Measurements from ENCODE around the gene FCHO1. TPM values are rescaled to one million over a fixed set of nuclear protein-coding genes. Genes with fewer than 3 reads are reported as not detected.
A peak's percentile ranks its signal among the peaks of the same experiment; 100 is the strongest.

The FCHO1 gene
- total RNA-seq, 2 experiments from 2014 or later, result 40.7 to 43.1 TPM

DNA sequence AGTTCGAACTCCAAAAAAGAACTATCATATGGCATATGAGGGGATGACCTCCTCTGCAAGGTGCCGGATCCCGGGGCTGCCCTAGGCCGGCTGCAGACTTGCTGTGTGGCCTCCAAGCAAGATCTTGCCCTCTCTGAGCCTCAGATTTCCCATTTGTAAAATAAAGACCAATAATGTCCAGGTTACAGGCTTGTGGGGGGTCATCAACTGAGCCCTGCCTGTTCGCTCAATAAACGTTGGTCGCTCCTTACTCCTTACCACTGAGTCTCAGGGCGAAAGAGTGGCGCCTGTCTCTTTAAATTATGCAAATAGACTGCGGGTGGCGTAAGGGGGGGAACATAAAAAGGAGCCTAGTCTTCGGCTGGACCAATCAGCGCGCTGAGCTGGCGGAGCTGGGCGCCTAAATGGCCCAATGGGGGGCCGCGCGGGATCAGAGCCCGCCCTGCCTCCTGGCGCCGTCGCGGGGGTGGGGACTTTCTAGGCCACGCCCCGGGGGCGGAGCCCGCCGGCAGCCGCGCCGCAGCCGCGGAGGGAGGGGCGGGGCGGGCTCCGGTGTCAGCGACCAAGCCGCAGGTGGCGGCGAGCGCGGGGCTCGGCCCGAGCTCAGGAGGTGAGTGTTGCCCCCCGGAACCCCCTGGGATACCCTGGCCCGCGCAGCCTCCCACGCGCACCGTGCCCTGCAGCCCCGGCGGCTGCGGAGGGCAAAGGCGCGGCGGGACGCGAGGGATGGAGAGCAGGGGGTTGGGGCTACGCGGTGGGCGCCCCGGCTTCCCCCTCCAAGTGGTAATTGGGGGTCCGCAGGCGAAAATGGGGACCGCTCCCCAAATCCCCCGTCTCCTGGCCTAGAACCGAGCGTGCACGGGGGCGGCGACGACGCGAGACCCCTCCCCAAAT is 3.8 kb upstream of the FCHO1 start:
- POLR2A ChIA-PET, result interaction anchor here (0.6 to 2.1 kb wide), 6 partner anchors 10 to 328 kb away, joined by 3 to 12 read pairs (median 6); partner anchors contain the start of genes JAK3, MAP1S and RPL18A
- no peaks in the 10 kb centered on the region for H3K9me3 Mint-ChIP-seq

GRCh38 chr19:17748884-17749638 is 2.2 kb upstream of the FCHO1 start:
- intact Hi-C loops (cut with DNase I, micrococcal nuclease), result loop anchor here in 1 of 2 experiments (5.0 kb wide), 1 partner anchor 192 kb away; the partner anchor contains the start of gene COLGALT1
- CTCF ChIA-PET, result interaction anchor here (1.4 to 3.1 kb wide), 3 partner anchors 24 to 184 kb away, joined by 4 to 8 read pairs (median 5); partner anchors contain the start of genes CCDC124 and RPL18A
- H3K4me3 ChIP-seq (ENCODE audit: low read length), result no peak overlapping the region

More for the DNA sequence above, 3.8 kb upstream of the FCHO1 start:
- H3K36me3 ChIP-seq (ENCODE audit: insufficient read depth, low read length), result no peaks in the 10 kb centered on the region
- peaks cover 56% of the 10 kb centered on the region for H3K4me1 ChIP-seq (ENCODE audit: insufficient read depth, low read length)
- Mint-ChIP-seq H3K27ac (peak overlapping the region; percentile 82), H3K36me3 (ENCODE audit: low read depth) (peaks cover 11% of the 10 kb centered on the region), H3K4me1 (ENCODE audit: low read depth) (peaks cover 47% of the 10 kb centered on the region), H3K27me3 (no peaks in the 10 kb centered on the region), H3K4me3 (peak overlapping the region; percentile 96)
- DNase-seq, result peak; percentile 88 to 98 (median 94)
- peak; percentile 87 for ATAC-seq (ENCODE audit: poor library complexity)
- H3K27ac ChIP-seq (ENCODE audit: low read depth in 1 of 2, low read length in 2 of 2), result no peak overlapping the region
- intact Hi-C loops (cut with DNase I, micrococcal nuclease), result loop anchor here (1.0 to 5.0 kb wide), 2 partner anchors 28 to 190 kb away; partner anchors contain the start of genes MAP1S (in 2 of the 2) and COLGALT1 (in 1 of the 2)
- no peaks in the 10 kb centered on the region for H3K9me3 ChIP-seq (ENCODE audit: control insufficient read depth in 1 of 2, insufficient read depth in 1 of 2, low read length in 2 of 2)
- H3K27me3 ChIP-seq (ENCODE audit: control insufficient read depth in 1 of 2, insufficient read depth in 2 of 2, low read length in 2 of 2), result no peaks in the 10 kb centered on the region
- TF ChIP-seq, protein P1, sequence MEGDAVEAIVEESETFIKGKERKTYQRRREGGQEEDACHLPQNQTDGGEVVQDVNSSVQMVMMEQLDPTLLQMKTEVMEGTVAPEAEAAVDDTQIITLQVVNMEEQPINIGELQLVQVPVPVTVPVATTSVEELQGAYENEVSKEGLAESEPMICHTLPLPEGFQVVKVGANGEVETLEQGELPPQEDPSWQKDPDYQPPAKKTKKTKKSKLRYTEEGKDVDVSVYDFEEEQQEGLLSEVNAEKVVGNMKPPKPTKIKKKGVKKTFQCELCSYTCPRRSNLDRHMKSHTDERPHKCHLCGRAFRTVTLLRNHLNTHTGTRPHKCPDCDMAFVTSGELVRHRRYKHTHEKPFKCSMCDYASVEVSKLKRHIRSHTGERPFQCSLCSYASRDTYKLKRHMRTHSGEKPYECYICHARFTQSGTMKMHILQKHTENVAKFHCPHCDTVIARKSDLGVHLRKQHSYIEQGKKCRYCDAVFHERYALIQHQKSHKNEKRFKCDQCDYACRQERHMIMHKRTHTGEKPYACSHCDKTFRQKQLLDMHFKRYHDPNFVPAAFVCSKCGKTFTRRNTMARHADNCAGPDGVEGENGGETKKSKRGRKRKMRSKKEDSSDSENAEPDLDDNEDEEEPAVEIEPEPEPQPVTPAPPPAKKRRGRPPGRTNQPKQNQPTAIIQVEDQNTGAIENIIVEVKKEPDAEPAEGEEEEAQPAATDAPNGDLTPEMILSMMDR (IDR thresholded peaks at IDR 0.05), result no peak
- CTCF ChIA-PET, result interaction anchor here (0.6 to 3.1 kb wide), 3 partner anchors 112 to 185 kb away, joined by 3 to 8 read pairs (median 3); partner anchors contain the start of genes CCDC124 and RPL18A
- H3K4me3 ChIP-seq (ENCODE audit: low read length), result peak overlapping the region; percentile 69

More at GRCh38 chr19:17748884-17749638, 2.2 kb upstream of the FCHO1 start:
- peaks cover 15% of the 10 kb centered on the region for H3K36me3 Mint-ChIP-seq (ENCODE audit: low read depth)
- ATAC-seq (ENCODE audit: poor library complexity) (no peak), DNase-seq (peak in 2 of 14 experiments; percentile 10 to 16)
- peak overlapping the region; percentile 96 for H3K4me3 Mint-ChIP-seq
- H3K4me1 Mint-ChIP-seq (ENCODE audit: low read depth), result peaks cover 51% of the 10 kb centered on the region
- H3K27ac Mint-ChIP-seq, result peak overlapping the region; percentile 91
- no peaks in the 10 kb centered on the region for H3K27me3 Mint-ChIP-seq
- no peaks in the 10 kb centered on the region for H3K9me3 Mint-ChIP-seq
- Histone ChIP-seq H3K27ac (ENCODE audit: low read depth in 1 of 2, low read length in 2 of 2) (peak overlapping the region in 1 of 2 donors; percentile 29), H3K4me1 (ENCODE audit: insufficient read depth, low read length) (peaks cover 71% of the 10 kb centered on the region), H3K9me3 (ENCODE audit: control insufficient read depth in 1 of 2, insufficient read depth in 1 of 2, low read length in 2 of 2) (no peaks in the 10 kb centered on the region), H3K27me3 (ENCODE audit: control insufficient read depth in 1 of 2, insufficient read depth in 2 of 2, low read length in 2 of 2) (no peaks in the 10 kb centered on the region), H3K36me3 (ENCODE audit: insufficient read depth, low read length) (peaks cover 8% of the 10 kb centered on the region)
- POLR2A ChIA-PET, result interaction anchor here (1.4 kb wide), 1 partner anchor 111 kb away, joined by 6 read pairs; the partner anchor contains the start of gene RPL18A
- TF ChIP-seq, protein P1 (IDR thresholded peaks at IDR 0.05), result no peak

All from CD4-positive, alpha-beta T cell (primary cell).